SK-N-DZ (cell line): ENCODE results near the gene PHC2.

Experiments used
- DNase-seq: peaks from one replicate; pipeline ENCODE4 v3.0.0-alpha.2; 2015; ENCODE audit warnings: low spot score

PHC2 gene

GRCh38 chr1:33424205-33424604 lies 6.7 kb downstream of the PHC2 start:
- no peak for DNase-seq

DNA sequence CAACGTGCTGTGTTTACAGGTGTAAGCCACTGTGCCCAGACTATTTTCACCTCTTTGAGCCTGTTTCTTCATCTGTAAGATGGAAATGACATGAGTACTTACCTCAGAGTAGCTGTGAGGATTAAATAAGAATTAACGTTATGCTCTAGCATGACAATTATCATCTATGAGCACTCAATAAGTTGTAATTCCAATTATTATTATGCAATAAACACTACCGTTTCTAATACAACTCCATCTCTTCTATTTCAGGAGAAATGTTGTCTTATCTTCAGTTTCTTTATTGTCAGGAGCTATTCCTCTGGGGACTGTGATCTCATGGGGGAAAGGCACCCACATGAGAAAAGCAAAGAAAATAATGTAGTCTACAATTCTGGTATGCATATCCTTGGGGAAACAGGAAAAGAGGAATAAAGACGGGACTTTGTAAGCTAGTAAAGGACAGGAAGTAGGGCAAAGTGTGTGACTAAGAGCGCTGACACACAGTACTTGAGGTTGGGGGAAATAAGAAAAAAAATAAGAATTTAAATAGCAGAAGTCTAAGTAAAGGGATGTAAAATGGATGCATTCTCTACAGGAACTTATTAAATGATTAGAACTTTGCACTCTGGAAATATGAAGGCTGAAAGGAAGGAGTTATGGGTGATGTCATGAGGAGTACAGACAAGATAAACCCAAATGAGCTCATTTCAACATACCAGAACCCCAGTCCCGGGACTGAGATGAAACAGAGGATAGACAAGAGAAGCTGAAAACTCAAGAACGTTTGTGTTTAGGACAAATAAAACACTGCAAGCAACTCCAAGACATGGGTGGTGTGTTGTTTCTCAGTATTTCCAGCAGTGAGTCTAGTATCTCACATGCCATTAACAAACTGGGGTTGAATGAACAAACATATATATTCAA lies 9.8 kb downstream of the PHC2 start:
- no peak for DNase-seq

- no peak for DNase-seq
These were observed 12.1 kb downstream of the PHC2 start for GRCh38 chr1:33418811-33419210.

GRCh38 chr1:33414879-33415278 lies 16.0 kb downstream of the PHC2 start:
- no peak for DNase-seq

- DNase-seq: peak; percentile 74
These were observed 20.7 kb downstream of the PHC2 start for GRCh38 chr1:33410091-33410701.

DNA sequence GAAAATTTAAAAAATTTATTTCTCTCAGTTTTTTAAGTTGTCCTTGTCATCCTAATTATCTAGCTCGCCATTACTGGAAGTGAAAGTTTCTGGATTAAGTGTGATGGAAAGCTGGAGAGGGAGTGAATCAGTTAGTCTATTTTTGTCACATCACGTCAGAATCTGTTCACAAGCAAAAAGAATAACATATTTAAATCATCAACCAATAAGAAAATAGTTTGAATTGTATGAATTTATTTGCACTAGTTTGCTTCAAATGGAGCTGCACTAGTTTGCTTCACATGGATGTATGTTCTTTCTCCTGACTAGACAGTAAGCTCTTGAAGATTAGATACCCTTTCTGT lies 22.8 kb downstream of the PHC2 start:
- DNase-seq: no peak

GRCh38 chr1:33407352-33408092 lies 23.4 kb downstream of the PHC2 start:
- DNase-seq: no peak

DNA sequence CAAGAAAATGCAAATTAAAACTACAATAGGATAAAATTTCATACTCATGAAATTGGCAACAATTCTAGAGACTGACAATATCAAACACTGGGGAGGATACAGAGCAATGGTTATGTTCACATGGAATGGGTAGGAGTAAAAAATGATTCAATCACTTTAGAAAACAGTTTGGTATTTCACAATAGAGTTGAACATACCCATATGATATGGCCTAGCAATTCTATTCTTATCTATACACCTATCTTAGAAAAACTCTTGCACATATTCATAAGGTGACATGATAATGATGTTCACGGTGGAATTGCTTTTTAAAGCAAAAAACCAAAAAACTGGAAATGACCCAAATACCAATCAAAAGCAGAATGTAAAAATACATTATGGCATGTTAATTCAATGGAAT lies 28.7 kb downstream of the PHC2 start:
- DNase-seq: no peak

DNA sequence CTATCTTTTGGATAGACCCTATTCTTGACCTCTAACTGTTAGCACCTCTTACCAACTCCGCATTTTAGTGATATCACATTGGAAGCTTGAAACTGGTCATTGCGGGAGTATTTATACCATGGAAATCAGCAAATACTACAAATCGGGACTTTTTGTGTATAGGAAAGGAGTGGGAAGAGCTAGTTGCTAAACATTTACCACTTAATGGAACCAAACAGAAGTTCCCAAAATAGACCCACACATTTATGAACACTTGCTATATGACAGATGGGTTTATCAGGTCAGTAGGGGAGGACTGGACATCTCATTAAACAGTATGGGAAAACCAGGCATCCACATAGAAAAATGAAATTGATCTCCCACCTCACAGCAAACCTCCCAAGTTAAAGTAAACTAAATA lies 29.4 kb downstream of the PHC2 start:
- no peak for DNase-seq

- DNase-seq: no peak
These were observed 30.6 kb downstream of the PHC2 start for GRCh38 chr1:33400153-33400911.

DNA sequence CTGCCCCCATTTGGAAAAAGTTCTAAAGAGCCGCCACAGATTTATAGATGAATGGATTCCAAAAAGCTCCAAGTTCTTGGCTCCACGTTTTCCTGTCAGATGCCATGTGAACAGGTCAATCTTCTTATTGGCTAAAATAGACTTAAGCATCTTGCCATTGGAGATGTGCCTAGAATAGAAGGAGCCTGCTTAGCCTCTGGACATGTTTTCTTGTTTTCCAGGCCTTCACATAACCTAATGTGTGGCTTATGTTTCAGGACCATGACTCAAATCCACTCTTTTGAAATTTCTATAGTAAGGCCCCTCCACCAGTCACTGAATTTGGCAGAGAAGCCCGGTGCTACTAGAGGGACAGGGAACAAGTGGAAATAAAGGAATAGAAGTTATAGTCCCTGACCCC lies 31.5 kb downstream of the PHC2 start:
- DNase-seq: no peak

DNA sequence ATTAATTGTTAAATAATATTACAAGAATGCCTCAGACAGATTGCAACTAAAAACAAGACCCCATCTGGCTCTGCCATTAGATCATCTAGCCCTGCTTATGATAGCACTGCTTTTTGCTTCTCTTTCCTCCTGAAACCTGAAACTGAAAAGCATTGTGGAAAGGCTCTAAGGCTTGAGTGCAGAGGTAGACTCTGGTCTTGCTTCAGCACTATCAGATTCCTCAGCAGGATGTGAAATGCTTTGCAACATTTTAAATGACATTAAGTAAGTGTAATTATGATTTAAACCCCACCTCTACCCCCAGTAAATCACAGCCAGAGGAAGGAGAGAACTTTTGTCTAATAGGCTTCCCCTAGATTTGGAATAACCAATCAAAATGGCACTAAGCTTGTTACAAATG lies 32.9 kb downstream of the PHC2 start:
- DNase-seq: no peak

GRCh38 chr1:33397125-33397506 lies 33.8 kb downstream of the PHC2 start:
- no peak for DNase-seq

DNA sequence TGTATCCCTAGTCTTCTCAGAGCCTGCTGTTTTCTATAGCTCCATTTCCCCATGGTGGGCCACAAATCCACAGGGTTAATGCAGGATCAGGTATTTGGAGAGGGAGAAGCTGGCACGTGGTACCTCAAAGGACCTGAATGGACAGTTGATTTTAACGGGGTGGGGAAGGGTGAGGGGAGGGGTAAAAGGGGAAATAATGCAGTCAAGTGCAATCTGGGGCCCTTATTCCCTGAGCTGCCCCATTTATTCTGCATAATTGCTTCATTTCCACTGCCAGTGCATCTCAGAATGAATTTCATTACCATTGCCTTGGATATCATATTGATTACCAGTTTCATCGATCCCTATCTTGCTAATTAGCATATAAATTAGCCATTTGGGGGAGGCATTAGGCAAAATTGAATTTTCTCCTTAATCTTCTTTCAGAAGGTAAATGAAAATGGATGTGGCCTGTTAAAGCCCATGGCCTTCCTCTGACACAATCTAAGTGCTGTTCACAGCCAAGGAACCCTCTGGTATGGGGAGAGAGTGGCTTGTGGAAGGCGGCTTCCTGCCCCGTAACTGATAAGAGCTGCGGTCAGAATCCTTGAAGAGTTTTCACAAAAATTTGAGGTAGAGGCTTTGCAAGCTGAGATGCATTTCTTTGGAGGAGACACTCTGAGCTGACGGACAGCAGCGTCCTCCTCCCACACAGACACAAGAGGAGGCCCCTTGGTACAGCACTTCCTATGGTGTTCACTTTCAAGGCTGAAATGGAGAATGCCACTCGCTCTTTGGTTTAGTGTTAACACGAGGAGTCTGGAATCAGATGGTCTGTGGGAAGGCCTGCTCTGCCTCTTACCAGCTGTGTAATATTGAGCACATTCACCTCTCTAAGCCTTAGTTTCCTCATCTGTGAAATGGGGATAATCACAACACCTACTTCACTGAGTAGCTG lies 34.4 kb downstream of the PHC2 start:
- DNase-seq: peak; percentile 75

DNA sequence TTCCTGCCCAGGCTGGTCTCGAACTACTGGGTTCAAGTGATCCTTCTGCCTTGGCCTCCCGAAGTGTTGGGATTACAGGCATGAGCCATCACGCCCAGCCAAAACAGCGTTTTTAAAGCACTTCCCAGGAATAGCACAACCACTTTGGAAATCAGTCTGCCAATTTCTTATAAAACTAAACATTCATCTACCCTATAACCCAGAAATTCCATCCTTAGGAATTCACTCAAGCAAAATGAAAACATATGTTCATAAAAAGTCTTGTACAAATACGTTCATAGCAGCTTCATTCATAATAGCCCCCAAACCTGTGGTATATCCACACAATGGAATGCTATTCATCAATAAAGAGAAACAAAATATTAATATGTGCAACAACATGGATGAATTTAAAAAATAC lies 36.1 kb downstream of the PHC2 start:
- no peak for DNase-seq

GRCh38 chr1:33393991-33394390 lies 36.9 kb downstream of the PHC2 start:
- DNase-seq: no peak

GRCh38 chr1:33393524-33393923 lies 37.4 kb downstream of the PHC2 start:
- no peak for DNase-seq

DNA sequence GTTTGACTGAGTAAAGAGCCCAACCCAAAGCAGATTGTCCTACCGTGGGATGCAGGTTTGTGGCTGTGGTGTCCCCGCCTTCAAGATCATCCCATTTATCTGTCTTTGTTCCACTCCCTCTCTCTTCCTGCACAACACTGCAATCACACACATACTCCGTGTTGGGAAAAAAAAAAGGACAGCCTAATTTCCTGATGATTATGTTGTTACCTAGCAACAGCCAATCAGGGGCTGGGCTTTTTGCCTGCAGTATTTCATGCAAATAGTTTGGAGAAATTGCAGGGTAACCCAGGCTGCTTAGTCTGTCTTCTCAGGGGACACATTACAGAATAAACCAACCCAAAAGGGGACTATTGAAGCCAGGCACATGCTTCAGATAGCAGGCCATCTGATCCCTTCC lies 38.3 kb downstream of the PHC2 start:
- peak; percentile 74 for DNase-seq

- DNase-seq: peak; percentile 54
These were observed 38.7 kb downstream of the PHC2 start for GRCh38 chr1:33392206-33392605.

GRCh38 chr1:33391343-33392078 lies 39.4 kb downstream of the PHC2 start:
- no peak for DNase-seq
